SU-DHL-6 (cell line): ENCODE data around the gene IL21.

Source experiments
- CTCF ChIP-seq: fragments of 200-600 bp; sonication (generic); IDR thresholded peaks from one replicate; pipeline ENCODE4 v1.5.1; 2017; ENCODE audit warnings: antibody characterized with exemption, mild to moderate bottlenecking, low read length, moderate library complexity; ENCODE audit not compliant: insufficient read depth, poor library complexity, severe bottlenecking
- EZH2phosphoT487 ChIP-seq: fragments of 200-600 bp; sonication (generic), shearing (Covaris generic); conservative IDR thresholded peaks from 2 replicates; pipeline ENCODE4 v1.6.1; 2018; ENCODE audit warnings: mild to moderate bottlenecking, antibody characterized with exemption, low read length, moderate library complexity, mixed read lengths

GRCh38 chr4:122661176-122662160 lies 40.6 kb upstream of the IL21 start:
- TF ChIP-seq CTCF (no peak), EZH2phosphoT487 (no peak)
